ENCODE results near the gene CDC26.
"Not testable (repeated sequence)": the region's sequence is repeated elsewhere in the genome, so short reads cannot be mapped to it uniquely, and the experiment has no call there.

Gene CDC26

DNA sequence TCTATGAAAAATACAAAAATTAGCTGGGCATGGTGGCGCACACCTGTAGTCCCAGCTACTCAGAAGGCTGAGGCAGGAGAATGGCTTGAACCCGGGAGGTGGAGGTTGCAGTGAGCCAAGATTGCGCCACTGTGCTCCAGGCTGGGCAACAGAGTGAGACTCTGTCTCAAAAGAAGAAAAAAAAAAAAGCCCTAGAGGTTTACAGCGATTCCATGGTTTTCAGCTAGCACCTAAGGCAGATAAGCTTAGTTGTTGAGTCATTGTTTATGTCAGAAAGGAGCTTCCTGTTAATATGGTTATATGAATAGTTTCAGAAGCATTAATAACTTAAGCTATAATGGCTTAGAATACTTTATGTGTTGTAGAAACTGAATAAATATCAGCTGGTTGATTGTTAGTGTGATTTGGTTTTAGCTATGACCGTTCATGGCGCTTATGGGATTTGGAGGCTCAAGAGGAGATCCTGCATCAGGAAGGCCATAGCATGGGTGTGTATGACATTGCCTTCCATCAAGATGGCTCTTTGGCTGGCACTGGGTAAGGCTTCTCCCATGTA is 14.8 kb upstream of the CDC26 start:
- ATAC-seq: no peak

DNA sequence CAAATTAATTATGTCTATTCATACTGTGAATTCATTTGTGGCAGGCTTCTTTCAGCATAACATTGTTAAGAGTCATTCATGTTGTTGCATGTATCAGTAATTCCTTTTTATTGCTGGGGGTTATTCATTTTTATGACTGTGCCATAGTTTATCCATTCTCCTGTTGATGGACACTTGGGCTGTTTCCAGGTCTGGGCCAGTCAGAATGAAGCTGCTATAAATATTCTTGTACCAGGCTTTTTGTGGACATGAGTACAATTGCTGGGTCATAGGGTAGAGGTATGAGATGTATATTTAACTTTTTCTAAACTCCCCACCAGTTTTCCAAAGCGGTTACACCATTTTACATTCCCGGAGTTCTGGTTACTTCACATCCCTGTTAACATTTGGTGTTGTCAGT is 13.7 kb upstream of the CDC26 start:
- ATAC-seq: no peak

DNA sequence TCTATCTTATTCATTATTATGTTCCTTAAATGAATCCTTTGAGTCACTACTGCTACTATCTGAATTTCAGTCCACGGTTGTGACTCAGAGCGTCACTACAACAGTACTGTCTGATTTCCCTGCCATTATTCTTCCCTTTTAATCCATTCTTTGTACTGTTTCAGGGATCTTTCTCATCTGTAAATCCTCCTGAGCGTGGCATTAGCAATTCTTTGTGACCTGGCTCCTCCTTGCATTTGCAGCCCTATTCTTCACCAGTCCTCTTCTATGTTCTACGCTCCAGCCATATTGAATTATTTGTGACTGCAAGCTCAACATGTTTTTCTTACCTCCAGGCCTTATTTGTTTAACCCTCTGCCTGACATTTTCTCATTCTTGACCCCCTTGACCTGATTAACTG is 6.0 kb upstream of the CDC26 start:
- ATAC-seq: no peak

DNA sequence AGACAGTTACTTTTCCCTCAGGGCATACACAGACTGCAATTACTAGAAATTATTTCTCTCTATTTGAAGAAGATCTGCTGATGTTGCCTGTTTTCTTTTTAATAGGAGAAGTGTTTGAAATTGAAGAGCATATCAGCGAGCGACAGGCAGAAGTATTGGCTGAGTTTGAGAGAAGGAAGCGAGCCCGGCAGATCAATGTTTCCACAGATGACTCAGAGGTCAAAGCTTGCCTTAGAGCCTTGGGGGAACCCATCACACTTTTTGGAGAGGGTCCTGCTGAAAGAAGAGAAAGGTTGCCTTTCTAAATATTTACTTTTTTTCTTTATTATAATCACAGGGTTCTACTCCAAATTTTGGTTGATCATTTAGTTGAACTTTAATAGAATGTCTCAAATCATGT is 3.5 kb upstream of the CDC26 start:
- ATAC-seq: no peak

DNA sequence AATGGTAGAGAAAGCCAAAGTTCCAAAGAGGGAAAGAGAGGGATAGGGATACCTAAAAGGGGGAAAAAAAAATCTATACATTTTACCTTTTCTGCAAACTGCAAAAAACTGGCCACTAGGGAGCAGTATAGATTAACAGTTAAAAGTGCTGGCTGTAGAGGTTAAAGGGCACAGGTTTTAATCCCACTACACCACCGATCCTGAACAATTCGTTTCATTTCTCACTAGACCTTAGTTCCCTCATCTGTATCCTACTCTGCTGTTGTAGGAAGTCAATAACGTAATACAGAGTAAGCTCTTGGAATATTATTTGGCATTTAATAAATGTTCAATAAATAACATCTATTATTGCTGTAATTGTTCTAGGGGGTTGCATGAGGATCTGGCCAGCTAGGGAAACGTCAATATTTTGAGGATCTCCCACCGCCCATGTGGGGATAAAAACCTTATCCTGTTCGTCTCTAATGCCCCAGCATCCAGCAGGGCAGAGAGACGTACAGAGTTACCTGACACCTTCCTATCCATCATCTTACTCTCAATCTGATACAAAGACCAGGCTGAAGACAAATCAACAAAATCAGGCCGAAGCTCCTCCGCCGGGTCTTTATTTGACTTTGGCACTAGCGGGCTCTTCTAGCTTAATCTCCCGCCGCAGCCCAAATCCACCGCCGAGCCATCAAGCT is 757 bp downstream of the CDC26 start:
- ATAC-seq: peak in 1 of 2 donors; percentile 4

DNA sequence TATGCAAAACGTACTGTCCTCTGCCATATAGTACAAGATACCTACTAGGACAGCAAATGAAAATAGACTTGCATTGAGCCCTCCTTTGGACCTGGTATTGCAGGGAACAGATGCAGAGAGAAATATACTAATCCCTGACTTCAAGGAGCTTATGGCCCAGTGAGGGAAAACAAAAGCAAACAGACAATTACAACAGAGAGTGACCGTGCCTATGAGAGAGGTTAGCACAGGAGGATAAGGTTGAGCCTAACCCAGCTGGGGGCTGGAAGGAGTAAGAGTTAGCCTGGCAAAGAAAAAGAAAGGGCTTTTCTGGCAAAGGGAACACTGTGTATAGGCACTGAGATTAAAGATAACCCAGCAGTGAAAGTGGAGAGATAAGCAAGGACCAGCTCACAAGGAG is 5.5 kb downstream of the CDC26 start:
- ATAC-seq: no peak

DNA sequence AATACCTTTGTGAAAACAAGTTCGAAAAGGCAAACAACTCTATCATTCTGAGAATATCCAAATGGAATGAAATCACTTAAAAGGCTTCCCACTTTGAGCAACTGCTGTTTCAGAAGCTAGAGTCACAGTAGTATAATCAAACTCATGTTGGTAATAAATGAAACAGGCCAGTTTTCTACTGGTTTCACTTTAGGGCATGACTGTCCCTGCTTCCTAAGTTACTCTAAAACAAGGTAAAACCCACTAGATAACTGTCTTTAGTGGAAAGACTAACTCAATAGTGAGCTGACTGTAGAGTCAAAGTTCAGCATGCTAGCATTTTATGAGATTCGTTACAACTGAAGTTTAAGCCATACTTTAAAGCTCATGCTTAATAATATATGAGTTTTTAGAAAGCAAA is 6.0 kb downstream of the CDC26 start:
- ATAC-seq: peak; percentile 48 to 66

DNA sequence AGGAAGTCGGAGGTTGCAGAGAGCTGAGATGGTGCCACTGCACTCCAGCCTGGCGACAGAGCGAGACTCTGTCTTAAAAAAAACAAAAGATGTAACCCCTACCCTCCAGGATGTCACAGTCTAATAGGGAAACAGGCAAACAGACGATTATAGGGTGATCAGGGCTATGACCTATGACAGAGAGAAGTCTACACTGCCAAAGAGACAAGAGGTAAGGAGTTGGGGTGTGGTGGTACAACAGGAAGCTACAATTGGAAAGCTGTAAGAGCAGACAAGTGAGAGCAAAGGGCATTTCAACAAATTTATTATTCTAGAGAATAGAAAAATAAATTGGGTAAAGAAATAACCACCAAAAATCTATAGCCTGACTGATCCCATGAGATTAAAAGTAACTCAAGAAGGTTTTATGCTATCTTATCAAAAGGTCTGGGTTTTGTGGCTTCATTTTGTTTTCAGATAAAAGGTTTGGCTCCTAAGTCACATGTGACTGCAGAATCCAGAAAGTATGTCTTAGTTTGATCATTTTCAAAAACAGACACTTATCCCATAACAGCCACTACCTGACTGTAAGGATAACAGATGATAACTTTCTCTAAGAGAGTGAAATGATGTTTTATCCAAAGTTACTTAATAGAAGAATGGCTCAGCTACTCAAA is 7.3 kb downstream of the CDC26 start:
- no peak for ATAC-seq

DNA sequence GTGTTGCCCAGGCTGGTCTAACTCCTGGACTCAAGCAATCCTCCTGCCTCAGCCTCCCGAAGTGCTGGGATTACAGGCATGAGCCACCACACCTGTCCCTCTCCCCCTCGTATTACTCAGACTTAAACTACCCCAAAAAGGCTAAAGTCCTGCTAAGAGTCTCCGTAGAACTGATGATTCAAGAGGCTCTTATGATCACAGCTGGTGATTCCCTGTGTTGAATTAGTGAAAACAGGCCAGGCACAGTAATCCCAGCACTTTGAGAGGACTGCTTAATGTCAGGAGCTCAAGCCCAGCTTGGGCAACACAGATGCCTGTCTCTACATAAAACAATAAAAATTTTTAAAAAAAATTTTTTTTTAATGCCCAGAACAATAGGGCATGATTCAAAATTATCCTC is 9.2 kb downstream of the CDC26 start:
- ATAC-seq: no peak

DNA sequence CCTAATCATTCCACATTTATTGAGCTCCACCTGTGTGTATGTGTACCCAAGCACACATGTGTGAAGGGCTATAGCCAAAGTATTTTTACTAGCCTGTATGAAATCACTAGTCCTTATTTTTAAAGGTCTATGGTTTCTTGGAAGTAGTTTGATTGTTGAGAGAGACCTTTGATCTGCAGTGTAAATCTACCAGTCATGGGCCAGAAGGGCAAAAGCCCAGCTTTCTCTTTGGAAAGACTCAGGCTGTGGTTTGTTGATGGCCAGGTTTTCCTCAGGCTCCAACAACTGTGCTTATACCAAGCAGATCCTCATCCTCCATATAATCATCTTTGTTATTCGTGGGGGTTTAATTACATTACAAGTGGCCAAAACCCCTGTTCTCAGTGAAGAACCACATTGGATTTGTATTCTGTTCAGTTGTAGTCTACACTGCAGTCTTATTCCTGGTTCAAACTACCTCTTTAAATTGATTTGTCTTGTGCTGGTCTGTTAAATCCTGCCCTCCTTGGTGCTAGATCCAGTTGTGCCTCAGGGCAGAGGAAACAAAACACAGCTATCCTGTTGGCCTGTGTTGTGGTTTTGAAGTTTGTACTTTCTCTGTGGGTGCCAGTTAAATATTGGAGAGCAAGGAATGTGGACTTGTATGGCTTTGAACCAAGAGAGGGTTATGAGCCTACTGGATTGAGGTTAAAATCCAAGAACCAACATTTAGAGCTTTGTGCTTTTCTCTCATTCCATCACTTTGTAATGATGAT is 13.3 kb downstream of the CDC26 start:
- ATAC-seq: no peak

DNA sequence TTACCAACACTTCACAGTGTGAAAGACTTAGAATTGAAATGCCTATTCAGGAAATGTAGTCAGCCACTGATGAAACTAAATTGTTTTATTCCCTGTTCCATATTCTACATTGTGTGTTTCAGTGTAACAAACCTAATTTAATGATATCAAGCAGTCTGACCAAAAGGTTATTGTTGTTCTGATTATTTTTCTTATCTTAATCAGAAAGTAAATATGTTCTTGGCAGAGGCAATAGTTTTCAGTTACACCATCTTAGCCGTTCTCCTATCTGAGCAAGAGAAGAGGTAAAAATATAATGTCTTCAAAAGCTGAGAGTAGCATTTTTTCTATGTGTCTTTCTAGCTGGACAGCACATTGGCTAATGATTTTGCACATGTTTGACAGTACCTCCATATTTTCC is 17.1 kb downstream of the CDC26 start:
- ATAC-seq: no peak

DNA sequence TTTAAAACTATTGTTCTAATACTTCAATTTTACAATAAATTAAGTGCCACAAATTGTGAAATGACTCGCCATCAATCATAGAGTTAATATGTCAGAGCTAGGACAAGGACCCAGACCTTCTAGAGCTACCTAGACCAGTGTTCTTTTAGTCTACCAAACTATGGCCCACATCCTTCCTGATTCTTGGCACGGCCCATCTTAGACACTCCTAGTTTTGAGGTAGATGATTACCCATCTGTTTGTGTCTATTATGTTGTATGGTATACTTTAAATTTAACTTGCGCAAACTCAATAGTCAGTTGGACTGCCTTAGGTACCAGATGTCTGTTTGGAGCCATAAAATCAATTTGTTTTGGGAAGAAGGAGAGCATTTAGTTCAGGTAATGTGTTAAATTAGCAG is 17.5 kb downstream of the CDC26 start:
- no peak for ATAC-seq

DNA sequence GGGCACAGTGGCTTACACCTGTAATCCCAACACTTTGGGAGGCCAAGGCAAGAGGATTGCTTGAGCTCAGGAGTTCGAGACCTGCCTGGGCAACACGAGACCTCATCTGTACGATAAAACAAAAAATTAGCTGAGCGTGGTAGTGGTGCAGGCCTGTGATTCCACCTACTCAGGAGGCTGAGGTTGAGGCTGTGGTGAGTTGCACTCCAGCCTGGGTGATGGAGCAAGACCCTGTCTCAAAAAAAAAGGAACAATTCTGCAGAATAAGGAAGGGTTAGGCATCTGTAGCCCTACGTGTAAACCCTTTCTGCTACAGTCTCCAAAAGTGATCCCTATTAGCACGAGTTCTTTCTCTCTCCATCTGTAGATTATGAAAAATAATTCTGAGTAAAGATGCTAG is 19.9 kb downstream of the CDC26 start:
- no peak for ATAC-seq

DNA sequence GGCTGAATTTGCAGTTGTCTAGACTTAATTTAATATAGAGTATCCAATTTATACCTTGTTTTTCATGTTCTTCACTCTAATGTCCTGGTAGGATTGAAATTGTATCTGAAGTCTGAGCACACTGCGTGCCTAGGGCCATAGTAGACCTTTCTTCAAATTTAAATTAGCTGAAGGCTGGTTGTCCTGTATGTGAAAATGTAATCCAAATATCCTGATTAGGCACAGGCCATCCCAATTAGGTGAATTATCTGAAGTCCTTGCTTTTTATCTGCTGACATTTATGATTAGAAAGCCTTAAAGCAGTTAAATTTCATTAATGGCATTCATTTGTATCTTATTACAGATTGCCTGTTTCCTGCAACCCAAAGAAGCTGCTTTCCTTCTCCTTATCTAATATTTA is 20.4 kb downstream of the CDC26 start:
- no peak for ATAC-seq

DNA sequence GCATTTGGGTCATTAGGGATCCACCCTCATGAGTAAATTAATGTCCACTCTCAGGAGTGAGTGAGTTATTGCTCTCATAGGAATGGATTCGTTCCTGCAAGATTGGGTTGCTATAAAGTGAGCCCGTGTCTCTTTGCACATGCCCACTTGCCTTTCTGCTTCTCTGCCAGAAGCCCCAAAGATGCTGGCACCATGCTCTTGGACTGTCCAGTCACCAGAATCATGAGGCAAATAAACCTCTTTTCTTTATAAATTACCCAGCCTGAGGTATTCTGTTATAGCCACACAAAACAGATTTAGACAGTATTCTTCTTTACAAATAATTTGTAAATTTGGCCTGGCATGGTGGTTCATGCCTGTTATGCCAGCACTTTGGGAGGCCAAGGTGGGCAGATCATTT is 24.6 kb downstream of the CDC26 start:
- no peak for ATAC-seq

DNA sequence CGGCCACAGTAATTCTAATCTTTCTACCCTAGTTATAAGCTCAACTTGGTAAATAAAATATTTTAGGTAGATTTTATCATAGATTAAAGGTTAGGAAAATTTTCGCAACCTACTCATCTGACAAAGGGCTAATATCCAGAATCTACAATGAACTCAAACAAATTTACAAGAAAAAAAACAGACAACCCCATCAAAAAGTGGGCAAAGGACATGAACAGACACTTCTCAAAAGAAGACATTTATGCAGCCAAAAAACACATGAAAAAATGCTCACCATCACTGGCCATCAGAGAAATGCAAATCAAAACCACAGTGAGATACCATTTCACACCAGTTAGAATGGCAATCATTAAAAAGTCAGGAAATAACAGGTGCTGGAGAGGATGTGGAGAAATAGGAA is 25.7 kb downstream of the CDC26 start:
- ATAC-seq: not testable (repeated sequence)

DNA sequence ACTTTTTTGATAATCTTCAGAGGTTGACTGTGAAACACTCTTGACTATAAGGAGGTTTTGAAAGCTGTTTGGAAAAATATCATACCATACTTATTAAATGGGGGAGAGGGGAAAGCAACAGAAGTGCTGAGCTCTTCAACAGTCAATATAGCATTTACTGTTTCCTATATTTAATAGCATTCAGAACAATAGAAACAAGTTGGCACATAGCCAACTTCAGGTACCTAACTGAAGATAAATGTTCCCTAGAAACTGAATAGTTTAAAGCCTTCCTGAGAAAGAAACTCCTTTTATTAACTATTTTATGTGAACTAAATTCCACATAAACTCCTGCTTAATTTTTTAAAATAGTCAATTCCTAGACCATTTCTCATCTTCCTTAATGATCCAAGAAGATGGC is 27.7 kb downstream of the CDC26 start:
- ATAC-seq: no peak

DNA sequence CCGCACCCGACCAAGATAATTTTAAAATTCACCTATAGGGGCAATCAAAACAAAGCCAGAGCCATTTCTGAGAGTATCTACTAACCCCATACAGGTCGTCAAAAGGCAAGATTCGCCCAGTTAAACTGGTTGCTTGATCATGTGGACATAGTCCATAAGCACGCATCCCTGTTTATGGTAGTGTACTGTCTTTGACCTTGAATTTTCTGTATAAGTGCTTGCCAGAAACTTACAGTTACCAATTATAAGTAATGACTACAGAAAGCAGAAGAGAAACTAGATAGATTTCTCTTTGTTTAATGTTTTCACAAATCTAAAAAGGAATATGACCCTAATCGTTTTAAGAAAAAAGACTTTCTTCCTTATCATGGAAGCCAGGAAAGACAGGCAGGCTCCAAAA is 28.4 kb downstream of the CDC26 start:
- no peak for ATAC-seq

DNA sequence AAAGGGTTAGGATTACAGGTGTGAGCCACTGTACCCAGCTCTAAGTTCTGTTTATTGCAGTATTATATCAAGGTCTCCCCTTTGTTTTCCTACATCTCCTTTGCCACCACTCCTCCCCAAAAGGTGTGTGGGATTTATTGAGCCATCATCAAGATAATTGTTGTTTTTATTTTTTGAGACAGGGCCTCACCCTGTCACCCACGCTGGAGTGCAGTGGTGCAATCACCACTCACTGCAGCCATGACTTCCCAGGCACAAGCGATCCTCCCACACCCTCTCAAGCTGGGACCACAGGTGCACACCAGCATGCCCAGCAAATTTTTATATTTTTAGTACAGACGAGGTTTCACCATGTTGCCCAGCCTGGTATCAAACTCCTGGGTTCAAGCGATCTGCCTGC is 29.5 kb downstream of the CDC26 start:
- no peak for ATAC-seq

DNA sequence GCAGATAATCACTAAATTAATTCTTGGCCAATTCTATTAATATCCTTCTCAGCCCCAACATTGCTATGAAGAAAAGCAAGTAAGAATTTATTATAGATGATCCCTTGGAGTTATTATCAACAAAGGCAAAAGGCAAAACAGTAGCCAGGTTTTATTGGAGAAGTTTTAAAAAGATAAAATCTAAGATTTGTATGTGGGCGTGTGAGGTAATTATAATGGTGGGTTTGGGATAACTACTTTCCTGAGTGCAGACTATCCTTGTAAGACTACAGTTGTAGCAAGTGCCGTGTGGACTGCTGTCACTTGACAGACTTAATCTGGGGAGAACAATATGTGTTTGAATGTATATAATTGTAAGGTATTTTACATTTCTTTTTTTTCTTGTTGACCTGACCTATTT is 30.8 kb downstream of the CDC26 start:
- ATAC-seq: no peak

DNA sequence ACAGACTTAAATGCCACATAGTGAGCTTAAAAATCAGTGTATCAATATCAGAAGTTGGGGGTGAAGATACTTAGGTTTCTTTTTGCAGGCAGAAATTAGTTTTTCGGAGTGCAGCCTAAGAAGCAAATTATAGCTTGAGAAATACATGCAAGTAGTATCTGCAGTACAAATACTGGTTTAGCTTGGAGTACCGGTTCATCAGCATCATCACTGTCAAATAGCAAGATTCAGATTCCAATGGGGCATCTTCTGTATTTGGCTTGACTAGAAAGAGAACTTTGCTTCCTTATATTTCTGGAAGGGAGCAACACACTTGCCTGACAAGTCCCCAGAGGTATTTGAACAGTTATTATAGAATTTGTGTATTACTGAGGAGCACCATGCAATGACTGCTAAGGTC is 34.2 kb downstream of the CDC26 start:
- no peak for ATAC-seq

DNA sequence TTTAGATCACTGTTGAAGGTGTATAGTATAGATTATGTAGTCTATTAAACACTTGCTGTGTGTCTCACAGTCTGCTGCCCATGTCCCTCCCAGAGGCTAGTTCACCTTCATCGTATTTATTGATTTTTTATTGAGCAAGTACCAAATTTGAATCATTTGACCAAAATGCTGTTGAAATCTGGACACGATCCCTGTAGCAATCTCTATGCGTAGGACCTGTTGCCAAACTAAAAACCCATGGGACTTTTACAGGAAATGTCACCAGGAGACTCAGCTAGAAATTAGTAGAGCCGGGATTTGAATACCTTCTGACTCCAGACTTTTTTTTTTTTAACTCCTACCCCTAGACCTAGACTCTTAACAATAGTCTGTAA is 36.5 kb downstream of the CDC26 start:
- no peak for ATAC-seq

DNA sequence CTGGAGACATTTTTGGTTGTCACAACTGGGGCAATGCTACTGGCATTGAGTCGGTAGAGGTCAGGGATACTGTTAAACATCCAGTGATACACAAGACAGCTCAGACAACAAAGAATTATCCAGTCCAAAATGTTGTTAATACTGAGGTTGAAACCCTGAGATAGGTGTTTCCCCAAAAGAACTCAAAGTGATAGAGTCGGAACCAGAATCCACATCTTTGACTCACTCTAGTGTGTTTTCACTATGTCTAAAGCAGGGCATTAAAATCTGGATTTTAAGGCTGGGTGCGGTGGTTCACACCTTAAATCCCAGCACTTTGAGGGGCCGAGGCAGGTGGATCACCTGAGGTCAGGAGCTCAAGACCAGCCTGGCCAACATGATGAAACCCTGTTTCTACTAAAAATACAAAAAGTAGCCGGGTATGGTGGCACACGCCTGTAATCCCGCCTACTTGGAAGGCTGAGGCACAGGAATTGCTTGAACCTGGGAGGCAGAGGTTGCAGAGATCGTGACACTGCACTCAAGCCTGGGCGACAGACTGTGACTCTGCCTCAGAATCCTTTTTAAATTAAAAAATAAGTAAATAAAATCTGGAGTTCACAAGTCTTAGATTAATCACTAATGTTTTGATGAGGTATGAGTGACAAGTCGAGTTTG is 37.0 kb downstream of the CDC26 start:
- no peak for ATAC-seq

All from activated CD4-positive, CD25-positive, alpha-beta regulatory T cell treated with anti-CD3 and anti-CD28 coated beads, Interleukin-2, amount 50 U/mL, for 24 hours (primary cell).